Retina (tissue), 1 donor: ENCODE data around the gene HEMK1.

Experiments
- DNase-seq: peaks from one replicate; pipeline ENCODE4 v3.0.0-alpha.2; 2016

Gene HEMK1

GRCh38 chr3:50577348-50577747, 8.0 kb downstream of the HEMK1 start:
- no peak for DNase-seq

- no peak for DNase-seq
Measured at GRCh38 chr3:50580683-50581458, 11.5 kb downstream of the HEMK1 start.

- no peak for DNase-seq
Measured at GRCh38 chr3:50581459-50581842, 12.1 kb downstream of the HEMK1 start.

- DNase-seq = no peak
Measured at GRCh38 chr3:50582083-50582482, 12.8 kb downstream of the HEMK1 start.

- DNase-seq = no peak
Measured at GRCh38 chr3:50583897-50584296, 14.6 kb downstream of the HEMK1 start.

- no peak for DNase-seq
Measured at GRCh38 chr3:50584391-50584790, 15.1 kb downstream of the HEMK1 start.

GRCh38 chr3:50585919-50586762, 16.8 kb downstream of the HEMK1 start:
- no peak for DNase-seq

GRCh38 chr3:50586763-50587070, 17.4 kb downstream of the HEMK1 start:
- DNase-seq = no peak

- no peak for DNase-seq
Measured at GRCh38 chr3:50587373-50587772, 18.1 kb downstream of the HEMK1 start.

- no peak for DNase-seq
Measured at GRCh38 chr3:50587806-50588758, 18.8 kb downstream of the HEMK1 start.

GRCh38 chr3:50588759-50589433, 19.6 kb downstream of the HEMK1 start:
- no peak for DNase-seq

- DNase-seq = no peak
Measured at GRCh38 chr3:50591196-50591741, 21.9 kb downstream of the HEMK1 start.

- no peak for DNase-seq
Measured at GRCh38 chr3:50592568-50592967, 23.2 kb downstream of the HEMK1 start.

GRCh38 chr3:50594253-50594785, 25.0 kb downstream of the HEMK1 start:
- DNase-seq = no peak

- no peak for DNase-seq
Measured at GRCh38 chr3:50599115-50599715, 29.9 kb downstream of the HEMK1 start.

- DNase-seq = no peak
Measured at GRCh38 chr3:50599716-50600118, 30.4 kb downstream of the HEMK1 start.

- no peak for DNase-seq
Measured at GRCh38 chr3:50600141-50600753, 30.9 kb downstream of the HEMK1 start.

- peak; percentile 90 for DNase-seq
Measured at GRCh38 chr3:50600841-50601591, 31.7 kb downstream of the HEMK1 start.

- DNase-seq = no peak
Measured at GRCh38 chr3:50602595-50603191, 33.4 kb downstream of the HEMK1 start.
